K562 (cell line): Measurements from ENCODE around the gene LAMC1. TPM values are rescaled to one million over a fixed set of nuclear protein-coding genes. Genes with fewer than 3 reads are reported as not detected.

Experiments used
- ATAC-seq: fragments of 200-7000 bp; cut with Tn5 transposase; 3 replicates; pipeline ENCODE4 v1.9.1; 2020; ENCODE audit warnings: moderate library complexity
- BruUV-seq: library from RNA; stranded (reverse); fragments of 400-500 nt; replicated peaks from 2 replicates; lab custom pipeline; 2021; lab: Mats Ljungman, UMichigan
- CTCF ChIA-PET: fragments of 300-600 bp; formaldehyde crosslinking; extraction: SDS; loops from one replicate; lab custom pipeline; 2021; ENCODE audit warnings: low intra/inter-chr PET ratio; lab: Yijun Ruan, JAX
- POLR2A ChIA-PET: fragments of 300-600, 350-650 bp; sonication (Branson Sonifier 250); formaldehyde crosslinking; extraction: SDS; loops from one replicate; lab custom pipeline; 2021; ENCODE audit warnings: antibody characterized with exemption, inconsistent platforms; lab: Yijun Ruan, JAX
- DNase-seq, 4 experiments: peaks; one replicate each; pipeline versions ENCODE4 v3.0.0 to v3.0.0-alpha.2; 2011 to 2018; ENCODE audit warnings: low spot score in 3 of 4, mixed read lengths in 3 of 4; ENCODE audit errors: extremely low read depth in 1 of 4
- FAIRE-seq: peaks from 2 replicates; lab custom pipeline; 2011; peaks lifted over from hg19 to GRCh38; lab: Jason Lieb, UNC
- H2AFZ ChIP-seq: 2 replicates; pipeline ENCODE4 v1.6.0; 2011; ENCODE audit warnings: low read depth, low read length, control low read depth, inconsistent platforms
- H3K27ac ChIP-seq: fragments of 200-600 bp; 3 replicates; pipeline ENCODE4 v1.8.0; 2011; ENCODE audit warnings: low read depth, mild to moderate bottlenecking, control low read depth, inconsistent platforms, low read length, moderate library complexity, mixed read lengths; ENCODE audit errors: extremely low read depth
- H3K27me3 ChIP-seq, 2 experiments: fragments of 300-600 bp in 1 of 2; 2 replicates in 1 of 2; 3 replicates in 1 of 2; pipeline versions ENCODE4 v1.6.0 to v1.8.0; 2011; ENCODE audit warnings: inconsistent platforms in 2 of 2, low read length in 2 of 2, mild to moderate bottlenecking in 1 of 2, mixed read lengths in 1 of 2, moderate library complexity in 1 of 2; ENCODE audit not compliant: control insufficient read depth in 2 of 2, insufficient read depth in 2 of 2
- H3K36me3 ChIP-seq: fragments of 300-600 bp; 3 replicates; pipeline ENCODE4 v1.8.0; 2011; ENCODE audit warnings: mild to moderate bottlenecking, low read length, inconsistent platforms; ENCODE audit not compliant: control insufficient read depth, insufficient read depth
- H3K4me1 ChIP-seq, 2 experiments: fragments of 200-600 bp in 1 of 2; replicated peaks in 1 of 2; 2 replicates in 1 of 2; 3 replicates in 1 of 2; pipeline versions ENCODE4 v1.5.1 to v1.8.0; 2011; ENCODE audit warnings: inconsistent platforms in 2 of 2, low read length in 2 of 2, mild to moderate bottlenecking in 1 of 2, mixed read lengths in 1 of 2, moderate library complexity in 1 of 2; ENCODE audit not compliant: control insufficient read depth in 2 of 2, insufficient read depth in 2 of 2
- H3K4me2 ChIP-seq: 2 replicates; pipeline ENCODE4 v1.6.1; 2011; ENCODE audit warnings: low read length, control low read depth, inconsistent platforms, mixed read lengths; ENCODE audit not compliant: insufficient read depth
- H3K4me3 ChIP-seq: fragments of 200-600 bp; sonication (generic), shearing (Covaris generic); 2 replicates; pipeline ENCODE4 v1.5.1; 2016; ENCODE audit warnings: control low read depth, inconsistent platforms
- H3K79me2 ChIP-seq: fragments of 200-600 bp; 3 replicates; pipeline ENCODE4 v1.8.0; 2011; ENCODE audit warnings: low read length, inconsistent platforms; ENCODE audit not compliant: control insufficient read depth, insufficient read depth
- H3K9ac ChIP-seq, 2 experiments: 2 replicates each; pipeline versions ENCODE4 v1.6.0 to v1.6.1; 2011; ENCODE audit warnings: low read depth in 2 of 2, low read length in 2 of 2, control low read depth in 1 of 2, inconsistent platforms in 1 of 2, mild to moderate bottlenecking in 1 of 2, mixed read lengths in 1 of 2; ENCODE audit not compliant: insufficient read depth in 1 of 2
- H3K9me1 ChIP-seq: one replicate; pipeline ENCODE4 v1.6.0; 2011; ENCODE audit warnings: inconsistent platforms, mild to moderate bottlenecking, low read length, moderate library complexity; ENCODE audit not compliant: control insufficient read depth, insufficient read depth
- H3K9me3 ChIP-seq: replicated peaks from 2 replicates; pipeline ENCODE4 v1.5.1; 2011; ENCODE audit warnings: low read depth, low read length, inconsistent platforms; ENCODE audit not compliant: control insufficient read depth, insufficient read depth
- H4K20me1 ChIP-seq: replicated peaks from 2 replicates; pipeline ENCODE4 v1.6.1; 2011; ENCODE audit warnings: low read length, inconsistent platforms, mixed read lengths; ENCODE audit not compliant: control insufficient read depth, insufficient read depth
- CHAMP1 ChIP-seq: fragments of 450-650 bp; IDR thresholded peaks from 2 replicates; pipeline ENCODE4 v1.6.1; 2016; ENCODE audit warnings: mild to moderate bottlenecking
- CHD2 ChIP-seq: IDR thresholded peaks from 2 replicates; pipeline ENCODE4 v1.6.1; 2011; ENCODE audit warnings: low read depth, low read length
- DIDO1 ChIP-seq: fragments of 450-650 bp; IDR thresholded peaks from 2 replicates; pipeline ENCODE4 v1.6.1; 2016; ENCODE audit warnings: low read depth, missing biosample characterization, missing genetic modification characterization
- HSF4 ChIP-seq: fragments of 250-450 bp; sonication (Bioruptor Pico); IDR thresholded peaks from 2 replicates; pipeline ENCODE4 v2.1.2; 2022; ENCODE audit warnings: mild to moderate bottlenecking, moderate library complexity, borderline replicate concordance
- LCOR ChIP-seq: sonication (generic); formaldehyde crosslinking; IDR thresholded peaks from 2 replicates; pipeline ENCODE4 v1.8.0; 2022; ENCODE audit warnings: mild to moderate bottlenecking, missing genetic modification reagents
- MAZ ChIP-seq, 2 experiments: fragments of 450-650 bp in 1 of 2; sonication (generic) in 1 of 2; formaldehyde crosslinking; IDR thresholded peaks in 1 of 2; conservative IDR thresholded peaks in 1 of 2; 2 replicates each; pipeline versions ENCODE4 v1.4.0 to v1.5.0; 2020; ENCODE audit warnings: mild to moderate bottlenecking in 1 of 2, missing genetic modification reagents in 1 of 2
- NFIC ChIP-seq: fragments of 450-650 bp; IDR thresholded peaks from 2 replicates; pipeline ENCODE4 v1.6.1; 2017; ENCODE audit warnings: mild to moderate bottlenecking, inconsistent platforms
- NRF1 ChIP-seq, 2 experiments: fragments of 450-650 bp; IDR thresholded peaks in 1 of 2; conservative IDR thresholded peaks in 1 of 2; 2 replicates each; pipeline ENCODE4 v1.6.1; 2014; ENCODE audit warnings: mild to moderate bottlenecking in 2 of 2
- TFAP4 ChIP-seq: sonication (generic); formaldehyde crosslinking; IDR thresholded peaks from 2 replicates; pipeline ENCODE4 v1.8.0; 2022; ENCODE audit warnings: missing genetic modification reagents, mild to moderate bottlenecking, moderate library complexity, borderline replicate concordance
- USF2 ChIP-seq: sonication (generic); formaldehyde crosslinking; IDR thresholded peaks from 2 replicates; pipeline ENCODE4 v1.5.0; 2020; ENCODE audit warnings: missing genetic modification reagents
- ZBTB1 ChIP-seq: sonication (generic); formaldehyde crosslinking; IDR thresholded peaks from 2 replicates; pipeline ENCODE4 v1.8.1; 2023; ENCODE audit warnings: missing genetic modification reagents, low read depth, mild to moderate bottlenecking, borderline replicate concordance
- WGBS: fragments of 100-300 bp; shearing (Covaris generic); methylation state at CpG from one replicate; pipeline ENCODE4 v1.1.6; 2016; ENCODE audit warnings: low coverage, mixed read lengths; ENCODE audit not compliant: insufficient coverage; ENCODE audit errors: missing lambda C conversion rate; 5-methylcytosine and 5-hydroxymethylcytosine counted together
- in situ Hi-C: fragments of 300-500 bp; cut with MboI; formaldehyde crosslinking; loops from 4 replicates; pipeline ENCODE4 v1.15.0; 2018; ENCODE audit warnings: inconsistent platforms, mixed read lengths
- intact Hi-C: fragments of 100-400 bp; cut with micrococcal nuclease; formaldehyde crosslinking; loops from 2 replicates; pipeline ENCODE4 v1.14.2; 2022
- polyA plus RNA-seq, 8 experiments: library from polyadenylated mRNA; depleted of rRNA in 4 of 8; stranded (reverse) in 5 of 8; unstranded in 3 of 8; fragments of >200 nt; fragmentation: Nextera tagmentation in 2 of 8; fragmentation: Illumina TruSeq in 1 of 8; extraction: Ambion mirVana in 2 of 8; extraction: Trizol in 1 of 8; gene quantifications; 2 replicates each; pipeline versions ENCODE4 v1.2.1 to v1.2.3, GENCODE V29; 2011 to 2014; ENCODE audit warnings: inconsistent platforms in 1 of 8, missing spikeins in 1 of 8
- total RNA-seq, 7 experiments: library from RNA; depleted of rRNA in 6 of 7; stranded (reverse); fragments of >200 nt in 6 of 7; fragmentation: Illumina TruSeq in 2 of 7; extraction: Trizol in 2 of 7; gene quantifications; 2 replicates each; pipeline versions ENCODE4 v1.2.1 to v1.2.3, GENCODE V29; 2011 to 2021; ENCODE audit warnings: low replicate concordance in 1 of 7
- TF ChIP-seq, protein P1 (sequence below), 2 experiments: IDR thresholded peaks in 1 of 2; conservative IDR thresholded peaks in 1 of 2; 2 replicates each; pipeline ENCODE4 v1.6.1; 2016; ENCODE audit warnings: low read depth in 2 of 2, mild to moderate bottlenecking in 1 of 2, missing compliant biosample characterization in 1 of 2, missing genetic modification characterization in 1 of 2, moderate library complexity in 1 of 2
- TF ChIP-seq, protein P2 (sequence below): fragments of 450-650 bp; IDR thresholded peaks from 2 replicates; pipeline ENCODE4 v1.6.1; 2017; ENCODE audit warnings: antibody characterized with exemption

LAMC1 gene
- total and polyA plus RNA-seq, 9 of the 15 experiments (the other 6 are each of a cell fraction or from before 2014, with no cell fraction given), result 0.07 to 0.71 (median 0.13) TPM; not detected in 2

- in situ Hi-C loops, result no loop called here
- no peaks in the 10 kb centered on the region for H3K9me3 ChIP-seq
- H3K27me3 ChIP-seq, result peaks cover 0 to 6% of the 10 kb centered on the region in 2 experiments; a peak in 3 of 5 replicates
- intact Hi-C loops, result no loop called here
- FAIRE-seq (no peak), ATAC-seq (no peak), DNase-seq (no peak)
- no peaks in the 10 kb centered on the region for H4K20me1 ChIP-seq
- H3K9ac ChIP-seq, result no peak overlapping the region
- no peaks in the 10 kb centered on the region for H3K36me3 ChIP-seq
- no peak overlapping the region for H2AFZ ChIP-seq
- TF ChIP-seq, protein P1, sequence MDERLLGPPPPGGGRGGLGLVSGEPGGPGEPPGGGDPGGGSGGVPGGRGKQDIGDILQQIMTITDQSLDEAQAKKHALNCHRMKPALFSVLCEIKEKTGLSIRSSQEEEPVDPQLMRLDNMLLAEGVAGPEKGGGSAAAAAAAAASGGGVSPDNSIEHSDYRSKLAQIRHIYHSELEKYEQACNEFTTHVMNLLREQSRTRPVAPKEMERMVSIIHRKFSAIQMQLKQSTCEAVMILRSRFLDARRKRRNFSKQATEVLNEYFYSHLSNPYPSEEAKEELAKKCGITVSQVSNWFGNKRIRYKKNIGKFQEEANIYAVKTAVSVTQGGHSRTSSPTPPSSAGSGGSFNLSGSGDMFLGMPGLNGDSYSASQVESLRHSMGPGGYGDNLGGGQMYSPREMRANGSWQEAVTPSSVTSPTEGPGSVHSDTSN (CRISPR knock-in tag; IDR thresholded peaks at IDR 0.05; ENCODE audit: low read depth), result no peak
- TF ChIP-seq, protein P1 (tag; conservative IDR thresholded peaks at IDR 0.05; ENCODE audit: low read depth), result no peak
- TF ChIP-seq, protein P2, sequence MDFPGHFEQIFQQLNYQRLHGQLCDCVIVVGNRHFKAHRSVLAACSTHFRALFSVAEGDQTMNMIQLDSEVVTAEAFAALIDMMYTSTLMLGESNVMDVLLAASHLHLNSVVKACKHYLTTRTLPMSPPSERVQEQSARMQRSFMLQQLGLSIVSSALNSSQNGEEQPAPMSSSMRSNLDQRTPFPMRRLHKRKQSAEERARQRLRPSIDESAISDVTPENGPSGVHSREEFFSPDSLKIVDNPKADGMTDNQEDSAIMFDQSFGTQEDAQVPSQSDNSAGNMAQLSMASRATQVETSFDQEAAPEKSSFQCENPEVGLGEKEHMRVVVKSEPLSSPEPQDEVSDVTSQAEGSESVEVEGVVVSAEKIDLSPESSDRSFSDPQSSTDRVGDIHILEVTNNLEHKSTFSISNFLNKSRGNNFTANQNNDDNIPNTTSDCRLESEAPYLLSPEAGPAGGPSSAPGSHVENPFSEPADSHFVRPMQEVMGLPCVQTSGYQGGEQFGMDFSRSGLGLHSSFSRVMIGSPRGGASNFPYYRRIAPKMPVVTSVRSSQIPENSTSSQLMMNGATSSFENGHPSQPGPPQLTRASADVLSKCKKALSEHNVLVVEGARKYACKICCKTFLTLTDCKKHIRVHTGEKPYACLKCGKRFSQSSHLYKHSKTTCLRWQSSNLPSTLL, result no peak
- TF ChIP-seq NRF1 (conservative IDR thresholded peaks at IDR 0.05 in 1 of 2, IDR thresholded peaks at IDR 0.05 in 1 of 2) (no peak), CHAMP1 (no peak), DIDO1 (tag) (no peak), HSF4 (CRISPR knock-in tag) (no peak), CHD2 (no peak), TFAP4 (CRISPR knock-in tag) (no peak), USF2 (no peak), LCOR (no peak), MAZ (CRISPR knock-in tag; conservative IDR thresholded peaks at IDR 0.05 in 1 of 2, IDR thresholded peaks at IDR 0.05 in 1 of 2) (no peak), ZBTB1 (CRISPR knock-in tag) (no peak), NFIC (no peak)
- 0% methylated on average over 1 of the region's 1 CpG for WGBS
- BruUV-seq, result no TSS peak
- no peak overlapping the region for H3K4me3 ChIP-seq
- no peaks in the 10 kb centered on the region for H3K79me2 ChIP-seq
- H3K9me1 ChIP-seq, result no peaks in the 10 kb centered on the region
- no peak overlapping the region for H3K27ac ChIP-seq
- no peak overlapping the region for H3K4me2 ChIP-seq
- CTCF ChIA-PET, result no interaction called here
- POLR2A ChIA-PET, result interaction anchor here (1.2 kb wide), 1 partner anchor 18 kb away, joined by 5 read pairs; no protein-coding TSS in a partner anchor
- H3K4me1 ChIP-seq, result no peaks in the 10 kb centered on the region
Measured at GRCh38 chr1:183051546-183051945, 28.3 kb downstream of the LAMC1 start.
